ENCODE results near the gene PPAN.

The PPAN gene

DNA sequence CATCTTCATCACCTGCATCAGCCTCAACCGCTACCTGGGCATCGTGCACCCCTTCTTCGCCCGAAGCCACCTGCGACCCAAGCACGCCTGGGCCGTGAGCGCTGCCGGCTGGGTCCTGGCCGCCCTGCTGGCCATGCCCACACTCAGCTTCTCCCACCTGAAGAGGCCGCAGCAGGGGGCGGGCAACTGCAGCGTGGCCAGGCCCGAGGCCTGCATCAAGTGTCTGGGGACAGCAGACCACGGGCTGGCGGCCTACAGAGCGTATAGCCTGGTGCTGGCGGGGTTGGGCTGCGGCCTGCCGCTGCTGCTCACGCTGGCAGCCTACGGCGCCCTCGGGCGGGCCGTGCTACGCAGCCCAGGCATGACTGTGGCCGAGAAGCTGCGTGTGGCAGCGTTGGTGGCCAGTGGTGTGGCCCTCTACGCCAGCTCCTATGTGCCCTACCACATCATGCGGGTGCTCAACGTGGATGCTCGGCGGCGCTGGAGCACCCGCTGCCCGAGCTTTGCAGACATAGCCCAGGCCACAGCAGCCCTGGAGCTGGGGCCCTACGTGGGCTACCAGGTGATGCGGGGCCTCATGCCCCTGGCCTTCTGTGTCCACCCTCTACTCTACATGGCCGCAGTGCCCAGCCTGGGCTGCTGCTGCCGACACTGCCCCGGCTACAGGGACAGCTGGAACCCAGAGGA is 7.9 kb downstream of the PPAN start:
- no peak for DNase-seq

- no peak for DNase-seq
These were observed 8.7 kb downstream of the PPAN start for GRCh38 chr19:10114651-10115391.

GRCh38 chr19:10115392-10116084 is 9.4 kb downstream of the PPAN start:
- no peak for DNase-seq

- DNase-seq, result no peak
These were observed 10.1 kb downstream of the PPAN start for GRCh38 chr19:10116085-10116865.

- DNase-seq, result no peak
These were observed 10.9 kb downstream of the PPAN start for GRCh38 chr19:10116866-10117616.

GRCh38 chr19:10118960-10119359 is 12.8 kb downstream of the PPAN start:
- DNase-seq, result no peak

DNA sequence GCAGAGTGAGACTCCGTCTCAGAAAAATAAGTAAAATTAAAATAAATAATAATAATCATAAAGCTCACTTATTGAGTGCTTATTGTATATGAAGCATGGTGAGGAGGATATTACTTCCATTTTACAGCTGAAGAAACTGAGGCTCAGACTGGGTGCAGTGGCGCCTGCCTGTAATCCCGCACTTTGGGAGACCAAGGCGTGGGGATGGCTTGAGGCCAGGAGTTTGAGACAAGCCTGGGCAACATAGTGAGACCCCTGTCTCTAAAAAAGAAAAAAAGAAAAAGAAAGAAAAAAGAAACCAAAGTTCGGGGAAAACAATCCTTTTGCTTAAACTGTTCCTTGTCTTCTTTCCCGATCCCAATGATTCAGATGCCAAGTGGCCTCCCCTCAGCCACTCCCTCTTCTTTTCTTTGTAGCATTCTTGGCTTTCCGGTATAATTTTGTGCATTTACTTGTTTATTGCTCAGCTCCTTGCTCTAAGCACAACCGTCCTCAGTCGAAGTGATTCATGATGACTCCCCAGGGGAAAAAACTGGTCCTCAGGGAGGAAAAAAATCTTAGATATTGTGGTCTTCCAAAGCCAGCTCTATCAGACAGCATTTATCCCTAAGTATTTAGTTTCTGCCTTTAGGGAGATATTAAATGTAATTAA is 14.5 kb downstream of the PPAN start:
- no peak for DNase-seq

DNA sequence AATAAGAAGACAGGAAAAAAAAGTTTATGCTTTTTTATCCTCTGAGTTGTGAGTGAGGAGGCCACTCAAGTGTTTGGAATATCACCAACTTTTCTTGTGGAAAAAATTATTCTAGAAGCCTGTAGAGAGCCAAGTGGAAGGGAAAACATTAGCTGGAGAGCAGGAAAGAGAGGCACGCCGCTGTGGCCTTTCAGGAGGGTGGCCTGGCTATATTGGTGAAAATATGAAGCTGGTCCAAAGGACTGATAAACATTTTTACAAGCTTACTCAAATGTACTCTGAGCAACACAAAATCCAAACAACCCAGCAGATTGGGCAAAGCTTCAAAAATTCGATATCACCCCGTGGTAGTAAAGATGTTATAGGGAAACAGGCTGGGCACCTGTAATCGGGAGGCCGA is 15.9 kb downstream of the PPAN start:
- DNase-seq, result no peak

DNA sequence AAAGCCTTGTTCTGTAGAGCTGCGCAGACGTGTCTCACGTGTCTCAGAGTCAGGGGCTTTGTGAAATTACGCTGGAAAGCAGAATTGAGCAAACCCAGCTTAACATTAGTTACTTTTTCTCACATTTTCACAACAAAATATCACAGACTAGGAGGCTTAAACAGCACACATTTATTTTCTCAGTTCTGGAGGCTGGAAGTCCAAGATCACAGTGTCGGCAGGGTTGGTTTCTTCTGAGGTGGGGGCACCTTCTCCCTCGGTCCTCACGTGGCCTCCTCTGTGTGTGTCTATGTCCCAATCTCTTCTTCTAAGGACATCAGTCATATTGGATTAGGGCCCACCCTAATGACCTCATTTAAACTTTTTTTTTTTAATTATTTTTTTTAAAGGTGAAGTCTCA is 18.3 kb downstream of the PPAN start:
- no peak for DNase-seq

DNA sequence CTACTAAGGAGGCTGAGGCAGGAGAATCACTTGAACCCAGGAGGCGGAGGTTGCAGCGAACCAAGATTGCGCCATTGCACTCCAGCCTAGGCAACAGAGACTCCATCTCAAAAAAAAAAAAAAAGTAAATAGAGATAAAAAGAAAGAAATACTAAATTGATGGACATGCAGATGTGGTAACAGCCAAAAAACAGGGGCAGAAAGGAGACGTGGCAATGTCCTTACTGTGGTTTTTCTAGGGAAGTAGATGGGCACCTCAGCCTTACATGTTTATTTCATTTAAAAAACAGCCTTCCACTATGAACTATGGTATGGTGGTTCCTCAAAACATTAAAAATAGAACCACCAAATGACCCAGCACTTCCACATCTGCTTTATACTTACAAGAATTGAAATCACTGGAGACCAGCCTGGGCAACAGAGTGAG is 20.1 kb downstream of the PPAN start:
- DNase-seq, result no peak

GRCh38 chr19:10132905-10133304 is 26.7 kb downstream of the PPAN start:
- DNase-seq, result no peak

GRCh38 chr19:10133596-10133995 is 27.4 kb downstream of the PPAN start:
- DNase-seq, result no peak

DNA sequence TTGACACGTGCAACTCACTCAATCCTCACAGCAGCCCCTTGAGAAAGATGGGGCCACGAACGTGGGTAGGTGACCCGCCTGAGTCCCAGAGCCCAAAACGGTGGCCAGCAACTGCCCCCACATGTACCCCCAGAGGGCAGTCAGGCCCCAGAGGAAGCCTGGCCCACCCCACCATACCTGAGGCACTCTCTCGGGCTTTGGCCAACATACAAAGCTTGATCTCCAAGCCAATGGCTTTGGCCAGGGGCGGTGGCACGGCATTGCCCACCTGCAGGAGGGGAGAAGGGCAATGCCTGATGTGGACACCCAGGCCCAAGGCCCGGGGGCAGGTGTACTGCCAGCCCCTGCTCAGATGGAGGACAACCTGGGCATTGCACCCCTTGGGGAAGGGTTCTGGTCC is 27.9 kb downstream of the PPAN start:
- DNase-seq, result no peak

DNA sequence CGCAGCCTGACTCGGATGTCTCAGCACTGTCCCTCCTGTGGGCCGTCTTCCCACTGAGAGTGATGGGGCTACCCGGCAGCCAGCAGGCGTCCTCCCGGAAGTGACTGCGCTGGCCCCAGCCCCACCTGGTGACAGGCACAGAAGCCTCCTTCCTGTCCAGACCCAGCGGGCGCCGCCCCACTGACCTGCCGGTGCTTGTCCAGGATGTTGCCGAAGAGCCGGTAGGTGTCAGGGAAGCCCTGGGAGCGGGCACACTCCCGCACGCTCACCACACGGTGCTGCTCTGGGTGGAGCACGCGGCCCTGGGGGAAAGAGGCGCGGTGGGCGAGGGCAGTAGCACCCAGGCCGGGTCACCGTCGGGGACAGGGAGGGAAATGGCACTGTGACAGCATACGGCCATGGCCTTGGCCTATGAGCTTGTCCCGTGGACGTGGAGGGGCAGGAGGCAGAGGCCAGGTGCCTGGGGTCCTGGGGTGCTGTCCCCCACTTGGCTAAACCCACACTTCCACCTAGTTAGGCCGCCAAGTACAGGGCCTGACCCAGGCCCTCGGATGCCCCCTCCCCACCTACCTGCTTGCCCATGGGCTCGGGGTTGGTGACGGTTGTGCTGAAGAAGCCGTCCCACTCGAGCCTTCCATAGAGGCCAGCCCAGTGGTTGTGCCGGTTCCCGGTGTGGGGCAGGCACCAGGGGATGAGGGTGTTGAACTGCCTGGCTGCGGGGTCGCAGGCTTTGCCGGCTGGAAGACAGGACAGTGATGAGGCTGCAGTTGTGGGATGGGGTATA is 29.6 kb downstream of the PPAN start:
- no peak for DNase-seq

GRCh38 chr19:10136936-10137335 is 30.8 kb downstream of the PPAN start:
- no peak for DNase-seq

DNA sequence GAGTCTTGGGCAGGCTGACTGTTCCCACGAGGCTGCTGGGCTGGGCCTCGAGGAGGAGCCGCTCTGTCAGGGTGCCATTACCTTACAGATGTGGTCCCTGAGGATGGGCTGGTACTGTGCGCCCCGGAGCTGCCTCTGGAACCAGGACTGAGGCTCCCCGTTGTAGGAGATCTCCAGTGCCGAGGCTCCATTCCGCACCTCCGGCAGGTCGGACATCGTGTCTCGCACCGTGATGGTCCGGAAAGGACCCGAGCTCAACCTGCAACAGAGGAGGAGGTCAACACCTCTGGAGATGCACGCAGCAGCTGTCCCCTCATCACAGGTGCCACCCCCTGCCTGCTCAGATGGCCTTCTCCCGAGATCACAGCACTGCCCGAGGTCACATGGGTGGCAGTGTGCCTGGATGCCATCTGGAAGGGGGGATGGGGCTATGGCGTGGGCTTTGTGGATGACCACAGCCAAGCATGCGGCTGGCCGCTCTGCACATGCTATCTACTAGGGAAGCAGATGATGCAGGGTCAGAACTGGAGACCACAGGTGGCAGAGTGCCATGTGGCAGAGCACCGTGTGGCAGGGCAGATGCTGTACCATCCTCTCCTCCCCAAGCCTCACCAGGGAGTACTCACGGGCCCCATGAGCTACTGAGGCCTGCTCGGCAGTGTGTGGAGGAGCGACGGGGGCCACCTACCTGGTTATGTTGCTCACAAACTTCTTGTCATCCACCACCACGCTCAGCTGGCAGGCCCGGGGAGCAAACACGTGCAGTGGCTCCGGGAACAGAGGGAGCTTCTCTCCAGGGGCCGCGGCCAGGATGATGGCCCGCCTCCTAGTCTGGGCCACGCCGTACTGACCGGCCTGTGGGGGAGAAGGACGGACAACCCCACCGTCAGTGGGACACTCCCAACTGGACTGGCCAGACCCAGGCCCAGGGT is 31.9 kb downstream of the PPAN start:
- DNase-seq, result peak; percentile 55

GRCh38 chr19:10138879-10139795 is 33.0 kb downstream of the PPAN start:
- DNase-seq, result no peak

DNA sequence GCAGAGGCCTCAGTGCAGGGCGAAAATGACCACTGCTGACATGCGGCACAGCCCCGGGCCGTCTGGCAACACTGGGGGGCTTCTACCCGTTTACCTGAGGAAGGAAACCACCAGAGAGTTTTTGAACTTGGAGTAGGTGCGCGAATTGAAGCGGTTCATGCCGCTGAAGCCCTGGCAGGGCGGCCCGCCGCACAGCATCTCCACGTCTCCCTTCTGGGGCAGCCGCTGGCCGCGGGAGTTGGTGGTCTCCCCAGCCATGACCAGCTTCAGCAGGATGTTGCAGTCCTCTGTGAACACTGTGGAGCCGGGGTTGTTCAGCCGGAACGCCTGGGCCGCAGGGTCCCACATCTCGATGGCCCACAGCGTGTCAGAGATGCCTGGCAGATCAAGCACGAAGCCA is 33.8 kb downstream of the PPAN start:
- DNase-seq, result no peak

DNA sequence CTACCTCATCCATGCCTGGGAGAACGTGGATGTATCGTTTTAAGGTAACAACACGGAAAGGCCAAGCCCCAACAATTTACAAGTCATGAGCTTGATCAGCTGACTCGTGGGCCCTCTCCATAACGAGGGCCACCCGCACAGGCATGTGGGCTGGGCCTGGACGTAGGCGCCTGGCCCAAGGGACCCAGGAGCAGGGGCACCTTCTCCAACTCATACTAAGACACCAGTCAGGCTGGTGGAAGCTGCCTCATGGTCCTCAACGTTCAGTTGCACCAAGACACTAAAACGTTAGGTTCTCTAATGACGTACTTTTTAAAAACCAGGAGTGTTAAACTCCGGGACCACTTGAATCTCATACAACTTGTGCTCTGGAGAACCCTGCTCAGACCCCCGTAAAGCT is 35.3 kb downstream of the PPAN start:
- no peak for DNase-seq

Data from midbrain (tissue), 1 donor.